ENCODE data around the gene CCDC110.

DNA sequence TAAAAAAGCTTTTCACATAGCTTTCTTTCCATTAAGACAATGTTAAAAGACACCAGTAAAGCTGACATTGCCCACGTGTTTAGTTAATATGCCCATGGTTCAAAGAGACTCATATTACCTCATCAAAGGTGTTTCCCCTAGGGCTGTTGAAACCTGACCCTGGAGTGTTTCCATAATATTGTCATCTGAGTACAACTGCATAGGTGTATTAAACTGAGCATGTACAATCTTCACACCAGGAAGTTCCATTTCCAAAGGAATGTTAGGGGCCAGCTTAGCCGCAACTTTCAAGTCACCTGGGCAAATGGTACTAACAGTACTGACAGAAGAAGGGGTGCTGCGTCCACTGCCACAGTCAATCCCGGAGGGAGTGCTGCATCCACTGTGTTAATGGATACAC, 36.6 kb upstream of the CCDC110 start:
- TF ChIP-seq, protein P1, sequence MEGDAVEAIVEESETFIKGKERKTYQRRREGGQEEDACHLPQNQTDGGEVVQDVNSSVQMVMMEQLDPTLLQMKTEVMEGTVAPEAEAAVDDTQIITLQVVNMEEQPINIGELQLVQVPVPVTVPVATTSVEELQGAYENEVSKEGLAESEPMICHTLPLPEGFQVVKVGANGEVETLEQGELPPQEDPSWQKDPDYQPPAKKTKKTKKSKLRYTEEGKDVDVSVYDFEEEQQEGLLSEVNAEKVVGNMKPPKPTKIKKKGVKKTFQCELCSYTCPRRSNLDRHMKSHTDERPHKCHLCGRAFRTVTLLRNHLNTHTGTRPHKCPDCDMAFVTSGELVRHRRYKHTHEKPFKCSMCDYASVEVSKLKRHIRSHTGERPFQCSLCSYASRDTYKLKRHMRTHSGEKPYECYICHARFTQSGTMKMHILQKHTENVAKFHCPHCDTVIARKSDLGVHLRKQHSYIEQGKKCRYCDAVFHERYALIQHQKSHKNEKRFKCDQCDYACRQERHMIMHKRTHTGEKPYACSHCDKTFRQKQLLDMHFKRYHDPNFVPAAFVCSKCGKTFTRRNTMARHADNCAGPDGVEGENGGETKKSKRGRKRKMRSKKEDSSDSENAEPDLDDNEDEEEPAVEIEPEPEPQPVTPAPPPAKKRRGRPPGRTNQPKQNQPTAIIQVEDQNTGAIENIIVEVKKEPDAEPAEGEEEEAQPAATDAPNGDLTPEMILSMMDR (IDR thresholded peaks at IDR 0.05; ENCODE audit: insufficient read depth, low read length): no peak
- TF ChIP-seq POLR2AphosphoS5 (IDR thresholded peaks at IDR 0.05; ENCODE audit: low read depth): no peak
